ENCODE measurements around the gene DLGAP3.

DNA sequence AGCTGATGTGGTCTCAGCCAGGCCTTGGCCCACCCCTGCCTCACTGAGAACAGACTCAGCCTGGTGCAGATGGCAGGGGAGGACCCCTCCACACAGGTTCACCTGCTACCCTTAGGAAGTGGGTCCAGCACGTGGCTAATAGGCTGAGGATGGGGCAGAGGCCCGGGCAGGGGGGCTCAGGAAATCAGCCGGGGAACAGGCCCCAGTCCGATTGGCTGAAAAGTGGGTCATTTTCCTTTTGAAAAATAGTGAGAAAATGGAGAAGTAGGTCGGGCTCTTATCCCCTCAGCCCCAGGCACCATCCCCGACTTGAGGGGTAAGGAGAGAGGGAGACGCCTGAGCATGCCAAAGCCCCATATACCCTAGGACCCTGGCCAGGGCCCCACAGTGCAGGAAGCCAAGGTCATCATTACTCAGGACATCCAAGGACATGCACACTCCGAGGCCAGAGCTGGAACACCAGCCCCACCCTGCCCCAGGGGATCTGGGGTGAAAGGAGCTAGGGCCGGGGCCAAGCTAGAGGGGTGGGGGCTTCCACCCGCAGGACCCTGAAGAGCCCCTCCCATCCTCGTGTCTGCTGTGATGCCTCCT, 11.0 kb downstream of the DLGAP3 start:
- TF ChIP-seq TAF1 (IDR thresholded peaks at IDR 0.05; ENCODE audit: borderline replicate concordance, low read depth, low read length) (no peak), POLR2AphosphoS5 (IDR thresholded peaks at IDR 0.05; ENCODE audit: low read depth, low read length) (no peak)
